ENCODE data around the gene RGS11. TPM values are rescaled to one million over a fixed set of nuclear protein-coding genes. Genes with fewer than 3 reads are reported as not detected.

RGS11 gene
- total and polyA plus RNA-seq, 5 donors from 2014 or later, result not detected

- Histone ChIP-seq H3K9me3 (ENCODE audit: control insufficient read depth in 2 of 2, low read length in 2 of 2) (no peaks in the 10 kb centered on the region), H3K27me3 (ENCODE audit: control insufficient read depth, insufficient read depth, low read length) (no peaks in the 10 kb centered on the region), H3K27ac (ENCODE audit: insufficient read depth, low read length, poor library complexity, severe bottlenecking) (no peak overlapping the region), H3K4me3 (ENCODE audit: low read depth, low read length) (no peak overlapping the region), H3K4me1 (ENCODE audit: control insufficient read depth, insufficient read depth, low read length, poor library complexity, severe bottlenecking) (peaks cover 10% of the 10 kb centered on the region), H3K36me3 (ENCODE audit: control insufficient read depth, insufficient read depth, low read length) (peaks cover 37% of the 10 kb centered on the region)
- H3K4me3 Mint-ChIP-seq, result no peak overlapping the region
- peaks cover 6 to 48% (median 16%) of the 10 kb centered on the region in 4 donors for H3K4me1 Mint-ChIP-seq
- H3K9me3 Mint-ChIP-seq, result no peaks in the 10 kb centered on the region
- DNase-seq, result no peak
- no peaks in the 10 kb centered on the region for H3K27me3 Mint-ChIP-seq
- peaks cover 12% of the 10 kb centered on the region for H3K36me3 Mint-ChIP-seq
- no peak for ATAC-seq (ENCODE audit: low read depth in 2 of 2)
- peak overlapping the region in 1 of 3 donors; percentile 71 for H3K27ac Mint-ChIP-seq
These were observed 41.8 kb upstream of the RGS11 start for GRCh38 chr16:317583-317982.

DNA sequence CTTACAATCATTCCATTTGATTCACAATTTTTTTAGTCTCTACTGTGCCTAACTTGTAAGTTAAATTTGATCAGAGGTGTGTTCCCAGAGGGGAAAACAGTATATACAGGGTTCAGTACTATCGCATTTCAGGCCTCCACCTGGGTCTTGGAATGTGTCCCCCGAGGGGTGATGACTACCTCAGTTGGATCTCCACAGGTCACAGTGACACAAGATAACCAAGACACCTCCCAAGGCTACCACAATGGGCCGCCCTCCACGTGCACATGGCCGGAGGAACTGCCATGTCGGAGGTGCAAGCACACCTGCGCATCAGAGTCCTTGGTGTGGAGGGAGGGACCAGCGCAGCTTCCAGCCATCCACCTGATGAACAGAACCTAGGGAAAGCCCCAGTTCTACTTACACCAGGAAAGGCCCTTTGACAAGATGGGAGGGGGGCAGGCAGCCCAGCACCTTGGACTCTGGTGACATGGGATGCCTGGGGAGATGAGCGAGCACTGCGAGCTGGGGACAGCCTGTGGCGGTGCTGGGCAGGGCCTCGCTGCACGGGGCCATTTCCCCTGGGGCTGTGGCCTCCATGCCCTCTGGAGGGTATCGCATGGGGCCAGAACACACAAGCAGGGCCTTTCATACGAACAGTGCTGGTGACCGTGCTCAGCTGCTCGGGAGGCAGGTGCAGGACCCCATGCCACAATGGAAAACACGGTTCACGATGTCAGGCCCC, 41.2 kb upstream of the RGS11 start:
- no peaks in the 10 kb centered on the region for H3K9me3 ChIP-seq (ENCODE audit: control insufficient read depth in 2 of 2, low read length in 2 of 2)
- H3K9me3 Mint-ChIP-seq, result no peaks in the 10 kb centered on the region
- H3K27me3 ChIP-seq (ENCODE audit: control insufficient read depth, insufficient read depth, low read length), result no peaks in the 10 kb centered on the region
- H3K36me3 Mint-ChIP-seq, result peaks cover 12% of the 10 kb centered on the region
- no peak overlapping the region for H3K27ac ChIP-seq (ENCODE audit: insufficient read depth, low read length, poor library complexity, severe bottlenecking)
- peaks cover 42% of the 10 kb centered on the region for H3K36me3 ChIP-seq (ENCODE audit: control insufficient read depth, insufficient read depth, low read length)
- H3K27ac Mint-ChIP-seq, result no peak overlapping the region
- ATAC-seq (ENCODE audit: low read depth in 2 of 2), result no peak
- H3K4me1 ChIP-seq (ENCODE audit: control insufficient read depth, insufficient read depth, low read length, poor library complexity, severe bottlenecking), result peaks cover 10% of the 10 kb centered on the region
- no peak overlapping the region for H3K4me3 ChIP-seq (ENCODE audit: low read depth, low read length)
- no peak for DNase-seq
- no peaks in the 10 kb centered on the region for H3K27me3 Mint-ChIP-seq
- H3K4me1 Mint-ChIP-seq, result peaks cover 6 to 41% (median 16%) of the 10 kb centered on the region in 4 donors
- H3K4me3 Mint-ChIP-seq, result no peak overlapping the region

- Histone ChIP-seq H3K9me3 (ENCODE audit: control insufficient read depth in 2 of 2, low read length in 2 of 2) (no peaks in the 10 kb centered on the region), H3K4me1 (ENCODE audit: control insufficient read depth, insufficient read depth, low read length, poor library complexity, severe bottlenecking) (peaks cover 10% of the 10 kb centered on the region), H3K4me3 (ENCODE audit: low read depth, low read length) (no peak overlapping the region), H3K27me3 (ENCODE audit: control insufficient read depth, insufficient read depth, low read length) (no peaks in the 10 kb centered on the region), H3K27ac (ENCODE audit: insufficient read depth, low read length, poor library complexity, severe bottlenecking) (no peak overlapping the region), H3K36me3 (ENCODE audit: control insufficient read depth, insufficient read depth, low read length) (peaks cover 45% of the 10 kb centered on the region)
- Mint-ChIP-seq H3K27me3 (no peaks in the 10 kb centered on the region), H3K27ac (no peak overlapping the region), H3K4me1 (peaks cover 6 to 30% (median 11%) of the 10 kb centered on the region in 4 donors), H3K4me3 (no peak overlapping the region), H3K36me3 (peaks cover 7% of the 10 kb centered on the region), H3K9me3 (no peaks in the 10 kb centered on the region)
- DNase-seq, result no peak
- no peak for ATAC-seq (ENCODE audit: low read depth in 2 of 2)
These were observed 39.1 kb upstream of the RGS11 start for GRCh38 chr16:314795-315299.

GRCh38 chr16:314351-314750, 38.6 kb upstream of the RGS11 start:
- no peak for DNase-seq
- Mint-ChIP-seq H3K4me1 (peaks cover 6 to 32% (median 9%) of the 10 kb centered on the region in 4 donors), H3K27ac (peak overlapping the region in 1 of 3 donors; percentile 71), H3K4me3 (no peak overlapping the region), H3K27me3 (no peaks in the 10 kb centered on the region), H3K36me3 (peaks cover 4% of the 10 kb centered on the region), H3K9me3 (no peaks in the 10 kb centered on the region)
- Histone ChIP-seq H3K27ac (ENCODE audit: insufficient read depth, low read length, poor library complexity, severe bottlenecking) (no peak overlapping the region), H3K27me3 (ENCODE audit: control insufficient read depth, insufficient read depth, low read length) (no peaks in the 10 kb centered on the region), H3K4me3 (ENCODE audit: low read depth, low read length) (no peak overlapping the region), H3K36me3 (ENCODE audit: control insufficient read depth, insufficient read depth, low read length) (peaks cover 46% of the 10 kb centered on the region), H3K9me3 (ENCODE audit: control insufficient read depth in 2 of 2, low read length in 2 of 2) (no peaks in the 10 kb centered on the region), H3K4me1 (ENCODE audit: control insufficient read depth, insufficient read depth, low read length, poor library complexity, severe bottlenecking) (peaks cover 14% of the 10 kb centered on the region)
- no peak for ATAC-seq (ENCODE audit: low read depth in 2 of 2)

DNA sequence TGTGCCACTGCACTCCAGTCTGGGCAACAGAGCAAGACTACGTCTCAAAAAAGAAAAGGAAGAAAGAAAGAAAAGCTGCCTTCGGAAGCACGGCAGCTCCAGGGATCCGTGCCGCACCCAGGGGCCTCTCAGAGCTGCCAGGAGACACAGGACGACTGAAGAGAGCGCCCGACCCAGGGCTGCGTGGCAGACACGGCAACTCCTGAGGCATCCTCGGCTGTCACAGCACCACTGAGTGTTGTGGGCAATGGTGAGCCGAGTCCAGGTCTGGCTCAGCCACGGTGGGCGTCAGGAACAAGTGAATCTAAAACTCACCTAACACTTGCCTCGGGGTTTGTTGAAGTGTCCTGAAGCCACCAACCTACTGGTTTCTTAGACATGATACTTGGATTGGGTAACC, 36.0 kb upstream of the RGS11 start:
- Histone ChIP-seq H3K4me3 (ENCODE audit: low read depth, low read length) (no peak overlapping the region), H3K27ac (ENCODE audit: insufficient read depth, low read length, poor library complexity, severe bottlenecking) (no peak overlapping the region), H3K36me3 (ENCODE audit: control insufficient read depth, insufficient read depth, low read length) (peaks cover 52% of the 10 kb centered on the region), H3K9me3 (ENCODE audit: control insufficient read depth in 2 of 2, low read length in 2 of 2) (no peaks in the 10 kb centered on the region), H3K4me1 (ENCODE audit: control insufficient read depth, insufficient read depth, low read length, poor library complexity, severe bottlenecking) (peaks cover 4% of the 10 kb centered on the region), H3K27me3 (ENCODE audit: control insufficient read depth, insufficient read depth, low read length) (no peaks in the 10 kb centered on the region)
- no peak for DNase-seq
- H3K27me3 Mint-ChIP-seq, result no peaks in the 10 kb centered on the region
- no peak for ATAC-seq (ENCODE audit: low read depth in 2 of 2)
- H3K4me3 Mint-ChIP-seq, result no peak overlapping the region
- H3K27ac Mint-ChIP-seq, result no peak overlapping the region
- no peaks in the 10 kb centered on the region for H3K9me3 Mint-ChIP-seq
- peaks cover 0 to 18% (median 7%) of the 10 kb centered on the region in 4 donors for H3K4me1 Mint-ChIP-seq
- H3K36me3 Mint-ChIP-seq, result peaks cover 4% of the 10 kb centered on the region

- peak in 1 of 3 donors; percentile 59 for DNase-seq
- H3K4me1 Mint-ChIP-seq, result peaks cover 0 to 8% (median 3%) of the 10 kb centered on the region in 4 donors
- no peak overlapping the region for H3K4me3 Mint-ChIP-seq
- H3K36me3 ChIP-seq (ENCODE audit: control insufficient read depth, insufficient read depth, low read length), result peaks cover 50% of the 10 kb centered on the region
- H3K27ac ChIP-seq (ENCODE audit: insufficient read depth, low read length, poor library complexity, severe bottlenecking), result no peak overlapping the region
- no peaks in the 10 kb centered on the region for H3K9me3 Mint-ChIP-seq
- no peaks in the 10 kb centered on the region for H3K27me3 ChIP-seq (ENCODE audit: control insufficient read depth, insufficient read depth, low read length)
- H3K36me3 Mint-ChIP-seq, result peaks cover 12% of the 10 kb centered on the region
- peak overlapping the region in 2 of 3 donors; percentile 38 to 69 for H3K27ac Mint-ChIP-seq
- no peak overlapping the region for H3K4me3 ChIP-seq (ENCODE audit: low read depth, low read length)
- no peaks in the 10 kb centered on the region for H3K27me3 Mint-ChIP-seq
- H3K4me1 ChIP-seq (ENCODE audit: control insufficient read depth, insufficient read depth, low read length, poor library complexity, severe bottlenecking), result peaks cover 4% of the 10 kb centered on the region
- ATAC-seq (ENCODE audit: low read depth in 2 of 2), result peak; percentile 24 to 47
- no peaks in the 10 kb centered on the region for H3K9me3 ChIP-seq (ENCODE audit: control insufficient read depth in 2 of 2, low read length in 2 of 2)
These were observed 33.7 kb upstream of the RGS11 start for GRCh38 chr16:309476-309875.

GRCh38 chr16:307691-308312, 32.1 kb upstream of the RGS11 start:
- no peak overlapping the region for H3K4me3 ChIP-seq (ENCODE audit: low read depth, low read length)
- no peaks in the 10 kb centered on the region for H3K9me3 Mint-ChIP-seq
- peaks cover 4% of the 10 kb centered on the region for H3K4me1 ChIP-seq (ENCODE audit: control insufficient read depth, insufficient read depth, low read length, poor library complexity, severe bottlenecking)
- no peak overlapping the region for H3K27ac Mint-ChIP-seq
- H3K9me3 ChIP-seq (ENCODE audit: control insufficient read depth in 2 of 2, low read length in 2 of 2), result no peaks in the 10 kb centered on the region
- ATAC-seq (ENCODE audit: low read depth in 2 of 2) (no peak), DNase-seq (no peak)
- no peak overlapping the region for H3K27ac ChIP-seq (ENCODE audit: insufficient read depth, low read length, poor library complexity, severe bottlenecking)
- no peaks in the 10 kb centered on the region for H3K27me3 Mint-ChIP-seq
- peaks cover 0 to 8% (median 3%) of the 10 kb centered on the region in 4 donors for H3K4me1 Mint-ChIP-seq
- H3K36me3 ChIP-seq (ENCODE audit: control insufficient read depth, insufficient read depth, low read length), result peaks cover 37% of the 10 kb centered on the region
- H3K4me3 Mint-ChIP-seq, result no peak overlapping the region
- H3K36me3 Mint-ChIP-seq, result peaks cover 12% of the 10 kb centered on the region
- no peaks in the 10 kb centered on the region for H3K27me3 ChIP-seq (ENCODE audit: control insufficient read depth, insufficient read depth, low read length)
